PFSK-1 (cell line): ENCODE data around the gene SCN1B.

Source experiments
- POLR2AphosphoS5 ChIP-seq: IDR thresholded peaks from 2 replicates; pipeline ENCODE4 v1.6.1; 2012; ENCODE audit warnings: low read depth, mild to moderate bottlenecking, control low read depth, low read length, moderate library complexity
- TAF1 ChIP-seq: IDR thresholded peaks from 2 replicates; pipeline ENCODE4 v1.6.1; 2012; ENCODE audit warnings: low read length, control low read depth, borderline replicate concordance; ENCODE audit not compliant: insufficient read depth
- TF ChIP-seq, protein P1 (sequence below), 2 experiments: IDR thresholded peaks; 2 replicates each; pipeline versions ENCODE4 v1.6.1 to v1.8.0; 2011 to 2012; ENCODE audit warnings: low read depth in 2 of 2, low read length in 2 of 2, control low read depth in 1 of 2, inconsistent platforms in 1 of 2, mild to moderate bottlenecking in 1 of 2, moderate library complexity in 1 of 2; ENCODE audit not compliant: insufficient read depth in 1 of 2

DNA sequence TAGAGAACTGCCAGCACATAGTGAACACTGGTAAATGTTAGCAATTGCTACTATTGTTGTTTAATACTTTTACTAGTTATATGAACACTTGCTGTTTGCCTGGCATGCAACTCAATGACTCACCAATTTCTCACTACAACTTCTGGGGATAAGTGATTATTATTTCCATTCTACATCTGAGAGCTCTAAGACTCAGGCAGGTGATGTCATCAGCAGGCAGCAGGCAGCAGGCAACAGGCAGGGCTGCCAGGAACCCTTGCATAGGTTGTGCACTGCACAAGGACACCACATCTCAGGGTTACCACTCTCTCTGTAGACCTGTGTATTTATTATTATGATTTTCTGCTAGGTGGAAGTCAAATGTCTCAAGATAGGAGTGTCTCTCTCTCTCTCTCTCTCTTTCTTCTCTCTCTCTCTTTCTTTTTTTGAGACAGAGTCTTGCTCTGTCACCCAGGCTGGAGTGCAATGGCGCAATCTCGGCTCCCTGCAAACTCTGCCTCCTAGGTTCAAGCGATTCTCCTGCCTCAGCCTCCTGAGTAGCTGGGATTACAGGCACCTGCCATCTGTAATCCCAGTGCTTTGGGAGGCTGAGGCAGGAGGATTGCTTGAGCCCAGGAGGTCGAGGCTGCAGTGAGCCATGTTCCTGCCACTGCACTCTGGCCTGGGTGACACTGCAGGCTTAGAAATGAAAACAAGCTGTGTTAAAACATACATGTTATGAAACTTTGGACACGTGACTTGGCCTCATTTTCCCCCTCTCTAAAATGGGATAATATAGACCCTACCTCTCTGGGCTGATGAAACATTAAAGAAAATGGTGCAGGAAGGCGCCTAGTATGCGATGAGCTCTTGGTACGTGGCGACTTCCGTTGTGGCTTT is 33.9 kb downstream of the SCN1B start:
- TF ChIP-seq POLR2AphosphoS5 (no peak), TAF1 (no peak)
- TF ChIP-seq, protein P1, sequence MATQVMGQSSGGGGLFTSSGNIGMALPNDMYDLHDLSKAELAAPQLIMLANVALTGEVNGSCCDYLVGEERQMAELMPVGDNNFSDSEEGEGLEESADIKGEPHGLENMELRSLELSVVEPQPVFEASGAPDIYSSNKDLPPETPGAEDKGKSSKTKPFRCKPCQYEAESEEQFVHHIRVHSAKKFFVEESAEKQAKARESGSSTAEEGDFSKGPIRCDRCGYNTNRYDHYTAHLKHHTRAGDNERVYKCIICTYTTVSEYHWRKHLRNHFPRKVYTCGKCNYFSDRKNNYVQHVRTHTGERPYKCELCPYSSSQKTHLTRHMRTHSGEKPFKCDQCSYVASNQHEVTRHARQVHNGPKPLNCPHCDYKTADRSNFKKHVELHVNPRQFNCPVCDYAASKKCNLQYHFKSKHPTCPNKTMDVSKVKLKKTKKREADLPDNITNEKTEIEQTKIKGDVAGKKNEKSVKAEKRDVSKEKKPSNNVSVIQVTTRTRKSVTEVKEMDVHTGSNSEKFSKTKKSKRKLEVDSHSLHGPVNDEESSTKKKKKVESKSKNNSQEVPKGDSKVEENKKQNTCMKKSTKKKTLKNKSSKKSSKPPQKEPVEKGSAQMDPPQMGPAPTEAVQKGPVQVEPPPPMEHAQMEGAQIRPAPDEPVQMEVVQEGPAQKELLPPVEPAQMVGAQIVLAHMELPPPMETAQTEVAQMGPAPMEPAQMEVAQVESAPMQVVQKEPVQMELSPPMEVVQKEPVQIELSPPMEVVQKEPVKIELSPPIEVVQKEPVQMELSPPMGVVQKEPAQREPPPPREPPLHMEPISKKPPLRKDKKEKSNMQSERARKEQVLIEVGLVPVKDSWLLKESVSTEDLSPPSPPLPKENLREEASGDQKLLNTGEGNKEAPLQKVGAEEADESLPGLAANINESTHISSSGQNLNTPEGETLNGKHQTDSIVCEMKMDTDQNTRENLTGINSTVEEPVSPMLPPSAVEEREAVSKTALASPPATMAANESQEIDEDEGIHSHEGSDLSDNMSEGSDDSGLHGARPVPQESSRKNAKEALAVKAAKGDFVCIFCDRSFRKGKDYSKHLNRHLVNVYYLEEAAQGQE (IDR thresholded peaks at IDR 0.05; ENCODE audit: insufficient read depth in 1 of 2, low read depth in 2 of 2, low read length in 2 of 2): no peak
